Measurements from ENCODE around the gene HJV.

HJV gene

GRCh38 chr1:145990249-145990855 lies 31.2 kb downstream of the HJV start:
- Histone ChIP-seq H3K4me1 (ENCODE audit: low read depth, poor library complexity, severe bottlenecking) (peaks cover 4% of the 10 kb centered on the region), H2AFZ (ENCODE audit: low read depth) (no peak overlapping the region), H4K20me1 (ENCODE audit: insufficient read depth) (no peaks in the 10 kb centered on the region), H3K79me2 (ENCODE audit: insufficient read depth, low read depth) (no peaks in the 10 kb centered on the region), H3K4me2 (no peak overlapping the region), H3K9ac (no peak overlapping the region), H3K27me3 (ENCODE audit: insufficient read depth, low read depth) (no peaks in the 10 kb centered on the region), H3K4me3 (IDR thresholded peaks at IDR 0.05; ENCODE audit: insufficient read depth, low read depth, low read length) (no peak overlapping the region), H3K36me3 (ENCODE audit: insufficient read depth) (no peaks in the 10 kb centered on the region), H3K27ac (no peak overlapping the region)
- TF ChIP-seq CTCF (conservative IDR thresholded peaks at IDR 0.05; ENCODE audit: low read depth, low read length), result no peak

- no peak overlapping the region for H3K4me3 ChIP-seq (IDR thresholded peaks at IDR 0.05; ENCODE audit: insufficient read depth, low read depth, low read length)
- H3K4me2 ChIP-seq, result no peak overlapping the region
- no peak for TF ChIP-seq CTCF (conservative IDR thresholded peaks at IDR 0.05; ENCODE audit: low read depth, low read length)
- no peak overlapping the region for H3K27ac ChIP-seq
- H3K9ac ChIP-seq, result no peak overlapping the region
- no peaks in the 10 kb centered on the region for H3K36me3 ChIP-seq (ENCODE audit: insufficient read depth)
- H3K79me2 ChIP-seq (ENCODE audit: insufficient read depth, low read depth), result no peaks in the 10 kb centered on the region
- no peaks in the 10 kb centered on the region for H3K4me1 ChIP-seq (ENCODE audit: low read depth, poor library complexity, severe bottlenecking)
- no peaks in the 10 kb centered on the region for H3K27me3 ChIP-seq (ENCODE audit: insufficient read depth, low read depth)
- H4K20me1 ChIP-seq (ENCODE audit: insufficient read depth), result no peaks in the 10 kb centered on the region
- no peak overlapping the region for H2AFZ ChIP-seq (ENCODE audit: low read depth)
Observed at GRCh38 chr1:145988773-145989172, 32.8 kb downstream of the HJV start.

- H3K27me3 ChIP-seq (ENCODE audit: insufficient read depth, low read depth), result no peaks in the 10 kb centered on the region
- no peak overlapping the region for H3K27ac ChIP-seq
- no peak overlapping the region for H2AFZ ChIP-seq (ENCODE audit: low read depth)
- no peak overlapping the region for H3K4me2 ChIP-seq
- TF ChIP-seq CTCF (conservative IDR thresholded peaks at IDR 0.05; ENCODE audit: low read depth, low read length), result no peak
- no peaks in the 10 kb centered on the region for H3K79me2 ChIP-seq (ENCODE audit: insufficient read depth, low read depth)
- H3K36me3 ChIP-seq (ENCODE audit: insufficient read depth), result no peaks in the 10 kb centered on the region
- no peak overlapping the region for H3K4me3 ChIP-seq (IDR thresholded peaks at IDR 0.05; ENCODE audit: insufficient read depth, low read depth, low read length)
- H3K9ac ChIP-seq, result no peak overlapping the region
- H3K4me1 ChIP-seq (ENCODE audit: low read depth, poor library complexity, severe bottlenecking), result peaks cover 5% of the 10 kb centered on the region
- no peaks in the 10 kb centered on the region for H4K20me1 ChIP-seq (ENCODE audit: insufficient read depth)
Observed at GRCh38 chr1:145987926-145988325, 33.6 kb downstream of the HJV start.

GRCh38 chr1:145986551-145986950 lies 35.0 kb downstream of the HJV start:
- Histone ChIP-seq H3K36me3 (ENCODE audit: insufficient read depth) (no peaks in the 10 kb centered on the region), H3K9ac (no peak overlapping the region), H3K4me1 (ENCODE audit: low read depth, poor library complexity, severe bottlenecking) (peaks cover 19% of the 10 kb centered on the region), H2AFZ (ENCODE audit: low read depth) (no peak overlapping the region), H3K27ac (no peak overlapping the region), H3K79me2 (ENCODE audit: insufficient read depth, low read depth) (no peaks in the 10 kb centered on the region), H4K20me1 (ENCODE audit: insufficient read depth) (no peaks in the 10 kb centered on the region), H3K4me2 (no peak overlapping the region), H3K27me3 (ENCODE audit: insufficient read depth, low read depth) (no peaks in the 10 kb centered on the region), H3K4me3 (IDR thresholded peaks at IDR 0.05; ENCODE audit: insufficient read depth, low read depth, low read length) (no peak overlapping the region)
- TF ChIP-seq CTCF (conservative IDR thresholded peaks at IDR 0.05; ENCODE audit: low read depth, low read length), result no peak

Data from KMS-11 (cell line).